Glomerular endothelial cell (primary cell): Measurements from ENCODE around the gene HLCS. TPM values are rescaled to one million over a fixed set of nuclear protein-coding genes. Genes with fewer than 3 reads are reported as not detected.
"Not testable (repeated sequence)": the region's sequence is repeated elsewhere in the genome, so short reads cannot be mapped to it uniquely, and the experiment has no call there.

ENCODE experiments used
- DNase-seq: peaks from one replicate; pipeline ENCODE4 v3.0.0-alpha.2; 2011; ENCODE audit warnings: low read depth, low spot score; ENCODE audit errors: extremely low read depth
- total RNA-seq: library from RNA; depleted of rRNA; stranded (reverse); fragments of >200 nt; gene quantifications from 2 replicates; pipeline ENCODE4 v1.2.3, GENCODE V29; 2015

HLCS gene
- total RNA-seq, result 12.3 and 18.2 TPM in 2 replicates

DNA sequence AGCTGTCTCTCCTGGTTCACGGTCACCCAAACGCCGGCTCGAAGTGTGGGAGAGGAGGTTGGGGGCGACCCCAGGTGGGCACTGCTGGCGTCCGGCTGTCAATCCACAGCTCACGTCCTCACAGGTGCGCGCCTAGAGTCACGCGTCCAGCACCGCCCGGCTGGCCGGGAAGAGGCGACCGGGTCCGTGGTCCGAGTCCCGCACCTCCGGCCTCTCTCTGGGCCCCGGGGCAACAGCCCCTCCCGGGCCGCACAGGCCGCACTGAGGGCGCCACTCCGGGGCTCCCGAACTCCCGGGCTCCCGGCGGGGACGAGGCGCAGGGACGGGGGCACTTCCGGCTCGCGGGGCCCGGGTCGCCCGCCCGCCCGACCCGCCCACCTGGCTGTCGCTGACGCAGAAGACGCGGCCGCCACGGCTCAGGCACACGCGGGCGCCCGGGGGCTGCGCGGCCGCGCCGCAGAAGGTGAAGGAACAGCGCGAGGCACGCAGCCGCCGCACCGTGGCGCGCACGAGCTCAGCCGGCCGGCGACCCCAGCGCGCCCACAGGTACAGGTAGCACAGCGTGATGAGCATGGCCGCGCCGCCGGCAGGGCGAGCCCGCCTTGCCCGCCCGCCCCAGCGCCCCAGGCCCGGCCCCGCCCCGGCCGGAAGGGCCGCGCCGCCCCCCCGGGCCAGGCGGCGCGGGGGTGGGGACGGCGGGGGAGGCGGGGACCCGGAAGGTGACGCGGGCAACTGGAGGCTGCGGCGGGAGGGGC lies at the start of gene HLCS:
Gene HLCS (minus strand): TSS at position 604 of the 755 bp plus-strand sequence. CDS start 31 bp downstream, at position 573.
- DNase-seq, result no peak

DNA sequence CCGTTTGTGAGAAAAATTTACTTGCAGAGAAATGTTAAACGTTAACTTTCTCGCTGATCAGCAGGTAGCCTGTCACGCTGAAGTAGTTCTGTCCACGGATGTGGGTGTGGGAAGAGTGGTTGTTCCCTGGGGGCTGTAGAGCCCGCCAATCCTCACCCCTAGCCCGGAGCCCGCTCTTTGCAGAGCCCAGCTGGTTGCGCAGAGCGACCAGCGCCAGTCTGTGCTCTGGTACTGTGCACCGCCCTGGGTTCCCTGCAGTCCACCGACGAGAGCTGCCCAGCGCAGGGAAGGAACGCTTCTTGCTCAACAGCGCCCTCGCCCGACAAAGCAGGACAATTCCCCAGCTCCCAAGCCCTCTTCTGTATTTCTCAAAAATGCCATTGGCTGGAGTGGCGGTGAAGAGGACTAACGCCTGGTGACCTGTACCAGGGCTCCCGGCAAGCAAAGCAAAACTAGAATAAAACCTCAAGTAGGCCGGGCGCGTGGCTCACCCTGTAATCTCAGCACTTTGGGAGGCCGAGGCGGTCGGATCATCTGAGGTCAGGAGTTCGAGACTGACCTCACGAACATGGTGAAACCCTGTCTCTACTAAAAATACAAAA lies 43.4 kb upstream of the HLCS start:
- peak; percentile 50 for DNase-seq

DNA sequence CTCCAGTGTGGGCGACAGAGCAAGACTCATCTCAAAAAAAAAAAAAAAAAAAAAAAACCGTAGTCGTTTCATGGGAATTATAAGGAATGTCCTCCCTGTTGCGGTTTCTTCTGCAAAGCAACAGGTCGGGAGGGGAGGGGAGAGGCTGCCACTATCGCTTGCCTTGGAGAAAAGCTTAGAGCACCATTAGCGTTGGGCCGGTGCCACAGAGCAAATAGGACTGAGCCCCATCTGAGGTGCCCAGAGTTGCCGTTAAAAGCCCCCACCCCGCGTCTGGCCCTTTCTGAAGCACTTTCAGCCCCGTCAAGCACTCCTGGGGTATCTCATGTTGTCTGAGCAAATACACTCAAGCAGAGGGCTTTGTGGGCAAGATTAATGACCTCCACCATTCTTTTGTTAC lies 42.3 kb upstream of the HLCS start:
- DNase-seq, result no peak

GRCh38 chr21:37006486-37007291 lies 40.2 kb upstream of the HLCS start, which contains the start of gene RIPPLY3:
RIPPLY3 (plus strand) TSS chr21:37006702; CDS start chr21:37006773, 71 bp downstream.
- no peak for DNase-seq

DNA sequence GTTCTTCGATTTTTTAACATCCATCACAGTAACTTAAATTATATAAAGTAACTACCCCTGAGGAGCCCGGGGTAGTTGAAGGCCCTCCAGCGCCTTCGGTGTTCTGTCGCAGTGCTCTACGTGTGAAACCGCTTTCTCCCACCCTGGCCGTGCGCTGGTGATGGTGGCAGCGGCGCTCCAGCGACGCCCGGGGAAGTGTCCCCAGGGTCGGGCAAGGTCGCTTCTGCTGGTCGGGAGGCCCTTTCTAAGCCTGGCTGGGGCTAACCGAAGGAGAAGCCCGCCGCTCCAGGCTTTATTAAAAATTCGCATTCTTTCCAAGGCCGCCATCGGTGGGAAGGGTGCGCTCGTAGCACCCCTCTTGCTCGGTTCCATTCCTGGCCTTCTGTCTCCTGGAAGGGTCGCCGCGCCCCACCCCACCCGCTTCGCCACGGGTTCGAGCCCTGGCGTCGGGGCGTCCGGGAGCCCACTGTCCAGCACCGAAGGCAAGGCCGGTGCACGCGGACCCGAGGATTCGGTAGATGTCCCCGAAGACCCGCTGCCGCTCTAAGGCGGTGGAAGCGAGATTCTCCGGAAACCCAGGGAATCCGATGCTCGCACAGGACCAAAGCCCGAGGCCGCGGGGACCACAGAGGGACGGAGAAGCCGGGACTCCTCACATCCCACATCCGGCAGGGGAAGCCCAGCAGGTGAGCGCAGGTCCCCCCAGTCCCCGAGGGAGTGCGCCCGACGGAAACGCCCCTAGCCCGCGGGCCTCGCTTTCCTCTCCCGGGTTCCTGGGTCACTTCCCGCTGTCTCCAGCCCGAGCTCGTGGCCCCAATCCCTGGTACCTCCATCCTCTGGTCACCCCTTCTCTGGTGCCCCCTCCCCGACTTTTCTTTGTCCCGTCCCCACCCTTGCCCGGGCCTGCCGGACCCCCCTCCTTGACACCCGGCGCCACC lies 39.3 kb upstream of the HLCS start:
- no peak for DNase-seq

GRCh38 chr21:37003917-37004316 lies 37.4 kb upstream of the HLCS start:
- not testable (repeated sequence) for DNase-seq

GRCh38 chr21:37002851-37003250 lies 36.4 kb upstream of the HLCS start:
- not testable (repeated sequence) for DNase-seq

GRCh38 chr21:37001441-37001840 lies 35.0 kb upstream of the HLCS start:
- DNase-seq, result no peak

- no peak for DNase-seq
Measured at GRCh38 chr21:37000381-37000780, 33.9 kb upstream of the HLCS start.

DNA sequence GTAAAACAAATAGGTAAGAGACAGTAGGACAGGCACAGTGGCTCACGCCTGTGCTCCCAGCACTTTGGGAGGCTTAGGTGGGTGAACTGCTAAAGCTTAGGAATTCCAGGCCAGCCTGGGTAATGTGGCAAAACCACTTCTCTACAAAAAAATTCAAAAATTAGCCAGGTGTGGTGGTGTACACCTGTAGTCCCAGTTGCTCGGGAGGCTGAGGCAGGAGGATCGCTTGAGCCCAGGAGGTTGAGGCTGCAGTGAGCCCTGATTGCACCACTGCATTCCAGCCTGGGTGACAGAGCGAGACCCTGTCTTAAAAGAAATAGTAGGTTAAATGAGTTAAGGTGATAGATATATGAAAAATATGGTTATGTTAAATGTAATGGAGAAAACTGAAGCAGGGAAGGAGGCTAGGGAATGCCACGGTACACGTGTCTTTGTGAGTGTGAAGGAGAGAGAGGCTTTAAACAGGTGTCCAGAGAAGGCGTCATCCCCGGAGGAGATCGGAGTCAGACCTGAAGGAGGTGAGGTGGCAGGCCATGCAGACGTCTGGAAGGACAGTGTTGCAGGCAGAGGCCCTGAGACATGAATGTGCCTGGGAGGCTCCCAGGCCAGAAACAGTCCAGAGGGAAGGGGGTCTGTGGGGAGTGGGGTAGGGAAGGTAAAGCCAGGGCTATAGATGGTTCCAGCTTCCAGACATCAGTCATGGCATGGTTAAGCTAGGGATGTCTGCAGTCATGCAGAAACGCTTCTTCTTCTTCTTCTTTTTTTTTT lies 32.8 kb upstream of the HLCS start:
- DNase-seq, result no peak

GRCh38 chr21:36995285-36995684 lies 28.8 kb upstream of the HLCS start:
- DNase-seq, result not testable (repeated sequence)

- no peak for DNase-seq
Measured at GRCh38 chr21:36994501-36995158, 28.2 kb upstream of the HLCS start.

DNA sequence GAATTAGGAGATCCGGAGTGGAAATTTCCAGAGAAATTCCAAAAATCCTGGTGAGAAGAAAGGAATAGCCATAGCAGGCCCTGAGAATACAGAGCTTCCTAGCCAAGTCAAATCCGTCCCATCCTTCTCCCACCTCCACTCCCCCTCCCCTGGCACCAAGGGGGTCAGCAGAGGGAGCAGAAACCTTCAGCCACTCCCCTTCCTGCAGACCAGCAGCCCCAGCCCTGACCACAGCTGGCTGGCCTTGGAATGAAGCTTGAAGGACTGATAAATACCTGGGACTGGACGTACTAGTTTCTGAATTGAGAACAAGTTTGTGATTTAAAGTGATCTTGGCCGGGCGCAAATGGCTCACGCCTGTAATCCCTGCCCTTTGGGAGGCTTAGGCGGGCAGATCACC lies 26.2 kb upstream of the HLCS start:
- DNase-seq, result no peak

GRCh38 chr21:36990508-36991205 lies 24.2 kb upstream of the HLCS start:
- no peak for DNase-seq

- DNase-seq, result no peak
Measured at GRCh38 chr21:36989699-36990507, 23.4 kb upstream of the HLCS start.

GRCh38 chr21:36989199-36989698 lies 22.8 kb upstream of the HLCS start:
- DNase-seq, result not testable (repeated sequence)

- DNase-seq, result no peak
Measured at GRCh38 chr21:36988536-36988935, 22.1 kb upstream of the HLCS start.
